Activated T-cell treated with anti-CD3 and anti-CD28 coated beads, Interleukin-2, amount 50 U/mL, for 24 hours (primary cell): ENCODE results near the gene HES1.
A peak's percentile ranks its signal among the peaks of the same experiment; 100 is the strongest.
"Not testable (repeated sequence)": the region's sequence is repeated elsewhere in the genome, so short reads cannot be mapped to it uniquely, and the experiment has no call there.

ENCODE experiments used
- DNase-seq: peaks from one replicate; pipeline ENCODE4 v3.0.0-alpha.2; 2020
- H3K27ac Mint-ChIP-seq: 2 replicates; pipeline ENCODE4 v1.8.0; 2020; ENCODE audit warnings: mild to moderate bottlenecking, mixed read lengths
- H3K27me3 Mint-ChIP-seq: 2 replicates; pipeline ENCODE4 v1.8.0; 2020; ENCODE audit warnings: mixed read lengths
- H3K36me3 Mint-ChIP-seq: 2 replicates; pipeline ENCODE4 v1.8.0; 2020; ENCODE audit warnings: low read depth, mixed read lengths
- H3K4me1 Mint-ChIP-seq: 2 replicates; pipeline ENCODE4 v1.8.0; 2020; ENCODE audit warnings: low read depth, mixed read lengths
- H3K4me3 Mint-ChIP-seq: 2 replicates; pipeline ENCODE4 v1.8.0; 2020; ENCODE audit warnings: mild to moderate bottlenecking, moderate library complexity, mixed read lengths
- H3K9me3 Mint-ChIP-seq: 2 replicates; pipeline ENCODE4 v1.8.0; 2020; ENCODE audit warnings: mixed read lengths

HES1 gene, protein sequence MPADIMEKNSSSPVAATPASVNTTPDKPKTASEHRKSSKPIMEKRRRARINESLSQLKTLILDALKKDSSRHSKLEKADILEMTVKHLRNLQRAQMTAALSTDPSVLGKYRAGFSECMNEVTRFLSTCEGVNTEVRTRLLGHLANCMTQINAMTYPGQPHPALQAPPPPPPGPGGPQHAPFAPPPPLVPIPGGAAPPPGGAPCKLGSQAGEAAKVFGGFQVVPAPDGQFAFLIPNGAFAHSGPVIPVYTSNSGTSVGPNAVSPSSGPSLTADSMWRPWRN

DNA sequence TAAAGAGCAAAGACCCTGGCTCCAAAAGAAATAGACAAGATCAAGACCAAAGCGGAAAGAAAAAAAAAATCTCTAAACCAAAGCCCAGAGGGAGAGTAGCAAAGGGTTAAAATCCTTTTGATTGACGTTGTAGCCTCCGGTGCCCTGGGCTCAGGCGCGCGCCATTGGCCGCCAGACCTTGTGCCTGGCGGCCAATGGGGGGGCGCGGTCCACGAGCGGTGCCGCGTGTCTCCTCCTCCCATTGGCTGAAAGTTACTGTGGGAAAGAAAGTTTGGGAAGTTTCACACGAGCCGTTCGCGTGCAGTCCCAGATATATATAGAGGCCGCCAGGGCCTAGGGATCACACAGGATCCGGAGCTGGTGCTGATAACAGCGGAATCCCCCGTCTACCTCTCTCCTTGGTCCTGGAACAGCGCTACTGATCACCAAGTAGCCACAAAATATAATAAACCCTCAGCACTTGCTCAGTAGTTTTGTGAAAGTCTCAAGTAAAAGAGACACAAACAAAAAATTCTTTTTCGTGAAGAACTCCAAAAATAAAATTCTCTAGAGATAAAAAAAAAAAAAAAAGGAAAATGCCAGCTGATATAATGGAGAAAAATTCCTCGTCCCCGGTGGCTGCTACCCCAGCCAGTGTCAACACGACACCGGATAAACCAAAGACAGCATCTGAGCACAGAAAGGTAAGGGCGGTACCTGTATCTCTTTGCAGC, at the start of gene HES1:
Gene HES1 (plus strand): TSS at position 343 of the 713 bp plus-strand sequence. CDS start 233 bp downstream, at position 576.
- Mint-ChIP-seq H3K36me3 (no peaks in the 10 kb centered on the region), H3K4me3 (peak within 1 kb of the TSS; percentile 74), H3K4me1 (peaks cover 45% of the 10 kb centered on the region), H3K9me3 (no peaks in the 10 kb centered on the region), H3K27me3 (peaks cover 78% of the 10 kb centered on the region), H3K27ac (peak within 1 kb of the TSS; percentile 87)
- DNase-seq = peak; percentile 66

DNA sequence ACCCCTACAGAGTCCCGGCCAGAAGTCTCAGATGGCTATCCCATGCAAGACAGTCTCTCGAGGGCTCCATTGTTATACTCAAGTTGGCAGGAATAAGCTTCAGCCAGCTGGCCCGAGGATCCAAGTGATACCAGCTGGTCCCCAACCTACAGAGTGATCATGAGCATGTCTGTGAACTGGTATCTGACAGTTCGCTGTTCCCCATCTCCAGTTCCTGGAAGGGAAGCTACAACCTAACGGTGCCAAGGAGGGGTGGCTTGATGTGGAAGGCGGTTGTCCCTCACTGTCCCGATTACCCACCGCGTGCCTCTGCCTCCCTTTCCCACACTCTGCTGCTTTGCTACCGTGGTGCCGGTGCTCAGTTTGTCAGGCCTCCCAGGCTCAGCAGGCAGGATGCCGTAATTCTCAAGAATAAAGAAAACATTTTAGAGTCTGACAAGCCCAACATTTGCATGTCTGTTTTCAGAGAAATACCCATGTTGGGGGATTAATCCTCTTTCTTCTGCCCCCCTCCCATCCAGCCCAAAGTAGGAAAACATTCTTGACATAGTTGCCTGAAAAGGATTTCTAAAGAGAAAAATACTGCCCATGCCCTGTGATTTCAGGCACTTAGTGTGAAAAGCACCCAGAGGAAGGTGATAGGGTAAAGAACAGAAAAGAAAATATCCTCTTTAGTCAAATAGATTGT, 49.4 kb upstream of the HES1 start:
- Mint-ChIP-seq H3K4me1 (peaks cover 14% of the 10 kb centered on the region), H3K27ac (no peak overlapping the region), H3K27me3 (peaks cover 21% of the 10 kb centered on the region), H3K9me3 (no peaks in the 10 kb centered on the region), H3K36me3 (no peaks in the 10 kb centered on the region), H3K4me3 (no peak overlapping the region)
- DNase-seq = no peak

GRCh38 chr3:194087280-194087679, 48.7 kb upstream of the HES1 start:
- no peak for DNase-seq
- Mint-ChIP-seq H3K9me3 (no peaks in the 10 kb centered on the region), H3K4me3 (no peak overlapping the region), H3K27me3 (peaks cover 16% of the 10 kb centered on the region), H3K27ac (no peak overlapping the region), H3K36me3 (no peaks in the 10 kb centered on the region), H3K4me1 (peaks cover 14% of the 10 kb centered on the region)

DNA sequence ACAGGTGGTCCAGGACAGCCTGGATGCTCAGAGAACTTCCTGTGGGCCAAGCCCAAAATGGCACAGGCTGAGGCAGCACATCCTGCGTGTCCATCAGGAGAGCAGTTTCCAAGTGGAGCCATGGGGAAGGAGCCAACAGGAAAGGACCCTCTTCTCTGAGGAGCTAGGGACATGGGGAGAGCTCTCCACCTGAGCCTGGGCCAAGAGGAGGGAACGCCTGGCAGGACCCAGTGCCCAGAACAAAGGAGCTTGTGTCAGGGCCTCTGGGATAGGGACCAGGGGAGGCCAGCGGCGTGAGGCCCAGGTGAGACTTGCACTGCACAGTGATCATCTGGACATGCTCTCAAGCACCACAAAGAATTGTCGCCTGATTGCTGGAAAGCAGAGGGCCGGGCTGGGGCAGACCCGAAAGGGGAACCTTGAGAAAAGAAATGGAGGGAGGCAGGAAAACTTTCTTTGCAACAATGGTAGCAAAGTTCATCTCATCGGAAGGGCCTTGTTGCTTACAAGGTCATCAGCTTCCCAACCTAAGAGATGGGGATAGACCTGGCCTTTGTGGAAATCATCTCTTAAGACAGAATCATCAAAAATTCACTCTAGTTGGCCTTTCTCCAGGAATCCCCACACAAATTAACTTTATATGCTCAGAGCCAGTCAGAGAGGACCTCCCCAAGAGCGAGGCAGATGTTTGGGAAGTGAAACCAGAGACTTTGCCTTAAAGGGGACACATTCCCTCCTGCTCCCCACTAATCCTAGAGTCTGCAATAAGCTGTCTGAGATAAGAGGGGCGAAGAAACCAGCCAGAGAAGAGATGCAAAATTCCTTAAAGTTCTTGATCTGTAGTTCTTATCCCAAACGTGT, 47.7 kb upstream of the HES1 start:
- Mint-ChIP-seq H3K4me3 (no peak overlapping the region), H3K9me3 (no peaks in the 10 kb centered on the region), H3K27ac (no peak overlapping the region), H3K36me3 (no peaks in the 10 kb centered on the region), H3K4me1 (peaks cover 14% of the 10 kb centered on the region), H3K27me3 (peaks cover 7% of the 10 kb centered on the region)
- no peak for DNase-seq

DNA sequence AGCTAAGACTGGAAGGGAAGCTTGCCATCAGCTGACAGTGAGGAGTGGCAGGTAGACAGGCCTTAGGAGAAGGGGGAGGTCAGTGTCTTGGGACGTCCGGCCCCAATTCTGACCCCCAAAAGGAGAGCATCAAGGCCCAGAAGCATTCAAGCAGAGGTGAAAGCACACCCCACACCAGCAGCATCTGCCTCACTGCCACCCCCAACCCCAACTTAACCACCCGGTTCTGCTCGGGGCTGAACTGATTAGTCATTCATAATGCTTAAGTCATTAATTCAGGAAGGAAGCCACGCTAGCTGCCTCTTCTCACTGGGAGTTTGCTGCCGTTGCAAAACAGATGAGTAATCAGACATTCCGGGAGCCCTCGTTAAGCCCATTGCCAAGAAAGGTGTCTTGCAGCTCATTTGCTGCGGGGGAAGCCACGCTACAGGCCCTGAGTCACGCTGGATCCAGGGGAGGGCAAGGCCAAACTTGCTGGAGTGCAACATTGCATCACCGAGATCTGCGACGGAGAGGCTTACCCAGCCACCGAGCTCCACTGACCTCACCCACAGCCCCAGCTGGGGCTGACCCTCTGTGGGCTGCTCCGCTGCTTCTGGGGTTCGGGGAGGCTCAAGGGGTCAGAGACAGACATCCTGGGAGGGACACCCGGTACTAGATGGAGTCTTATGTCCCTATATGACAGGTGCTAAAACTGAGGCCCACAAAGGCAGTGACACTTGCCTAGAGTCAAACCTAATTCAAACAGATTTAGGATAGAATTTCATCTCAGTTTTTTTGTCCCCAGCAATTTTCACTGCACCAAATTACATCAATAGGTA, 46.4 kb upstream of the HES1 start:
- H3K4me3 Mint-ChIP-seq = no peak overlapping the region
- H3K9me3 Mint-ChIP-seq = no peaks in the 10 kb centered on the region
- H3K4me1 Mint-ChIP-seq = peaks cover 7% of the 10 kb centered on the region
- no peak overlapping the region for H3K27ac Mint-ChIP-seq
- DNase-seq = no peak
- peaks cover 6% of the 10 kb centered on the region for H3K27me3 Mint-ChIP-seq
- H3K36me3 Mint-ChIP-seq = no peaks in the 10 kb centered on the region

DNA sequence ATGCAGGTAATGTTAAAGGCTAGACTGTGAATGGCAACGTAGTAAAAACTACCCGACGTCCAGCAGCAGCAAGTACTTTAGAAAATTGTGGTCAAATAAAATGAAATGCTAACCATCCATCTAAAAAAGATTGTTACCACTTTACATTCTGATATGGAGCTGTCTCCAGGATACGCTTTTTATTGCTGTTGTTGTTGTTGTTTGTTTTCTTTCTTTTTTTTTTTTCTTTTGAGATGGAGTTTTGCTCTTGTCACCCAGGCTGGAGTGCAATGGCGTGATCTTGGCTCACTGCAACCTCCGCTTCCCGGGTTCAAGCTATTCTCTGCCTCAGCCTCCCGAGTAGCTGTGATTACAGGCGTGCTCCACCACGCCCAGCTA, 45.8 kb upstream of the HES1 start:
- H3K27ac Mint-ChIP-seq, H3K36me3 Mint-ChIP-seq, H3K4me3 Mint-ChIP-seq, H3K4me1 Mint-ChIP-seq, H3K27me3 Mint-ChIP-seq, H3K9me3 Mint-ChIP-seq, DNase-seq: not testable (repeated sequence)

DNA sequence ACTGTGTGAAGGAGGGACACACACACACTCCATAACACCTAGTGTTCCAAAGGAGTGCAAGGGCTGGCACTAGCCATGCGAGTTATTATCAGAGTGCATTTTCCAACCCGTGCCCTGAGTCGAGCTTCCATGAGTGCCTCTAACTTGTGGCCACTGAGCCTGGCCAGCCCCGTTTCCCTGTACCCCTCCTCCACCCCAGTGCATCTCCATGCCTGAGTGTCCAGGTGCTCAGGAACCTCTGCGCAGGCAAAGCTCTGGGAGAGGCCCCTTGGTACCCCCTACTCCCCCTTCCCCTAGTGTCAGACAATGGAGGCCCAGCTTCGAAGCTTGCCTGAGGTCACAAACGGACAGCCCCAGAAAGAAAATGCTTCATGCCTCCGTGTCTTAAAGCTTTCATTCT, 45.2 kb upstream of the HES1 start:
- Mint-ChIP-seq H3K4me3 (no peak overlapping the region), H3K27me3 (peaks cover 6% of the 10 kb centered on the region), H3K4me1 (peaks cover 14% of the 10 kb centered on the region), H3K9me3 (no peaks in the 10 kb centered on the region), H3K27ac (no peak overlapping the region), H3K36me3 (no peaks in the 10 kb centered on the region)
- DNase-seq = no peak

- Mint-ChIP-seq H3K27me3 (peaks cover 6% of the 10 kb centered on the region), H3K36me3 (no peaks in the 10 kb centered on the region), H3K4me3 (no peak overlapping the region), H3K9me3 (no peaks in the 10 kb centered on the region), H3K4me1 (peaks cover 16% of the 10 kb centered on the region), H3K27ac (no peak overlapping the region)
- DNase-seq = no peak
These were observed 44.8 kb upstream of the HES1 start for GRCh38 chr3:194091141-194091540.

- H3K4me1 Mint-ChIP-seq = peaks cover 16% of the 10 kb centered on the region
- not testable (repeated sequence) for H3K27ac Mint-ChIP-seq, H3K27me3 Mint-ChIP-seq, H3K9me3 Mint-ChIP-seq, DNase-seq, H3K4me3 Mint-ChIP-seq, H3K36me3 Mint-ChIP-seq
These were observed 44.1 kb upstream of the HES1 start for GRCh38 chr3:194091897-194092296.

- H3K27me3 Mint-ChIP-seq = peaks cover 9% of the 10 kb centered on the region
- no peak overlapping the region for H3K4me3 Mint-ChIP-seq
- H3K36me3 Mint-ChIP-seq = no peaks in the 10 kb centered on the region
- H3K4me1 Mint-ChIP-seq = peaks cover 16% of the 10 kb centered on the region
- DNase-seq = no peak
- H3K9me3 Mint-ChIP-seq = no peaks in the 10 kb centered on the region
- H3K27ac Mint-ChIP-seq = no peak overlapping the region
These were observed 43.1 kb upstream of the HES1 start for GRCh38 chr3:194092881-194093301.

DNA sequence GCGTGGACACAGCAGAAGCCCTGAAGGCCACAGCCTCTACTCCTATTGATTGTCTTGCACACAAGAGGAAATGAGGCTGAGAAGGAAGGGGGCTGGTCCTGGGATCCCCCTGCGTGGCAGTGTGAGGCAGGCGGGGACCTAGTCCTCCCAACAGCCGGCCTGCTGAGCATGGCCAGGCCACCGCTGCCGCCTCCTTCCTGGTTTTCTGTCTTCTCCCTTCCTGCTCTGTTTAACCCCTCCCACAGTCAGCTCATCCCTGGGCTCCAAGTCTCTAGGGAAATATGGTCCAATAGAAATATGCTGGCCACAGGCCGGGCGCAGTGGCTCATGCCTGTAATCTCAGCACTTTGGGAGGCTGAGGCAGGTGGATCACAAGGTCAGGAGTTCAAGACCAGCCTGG, 42.1 kb upstream of the HES1 start:
- Mint-ChIP-seq H3K27me3 (peaks cover 14% of the 10 kb centered on the region), H3K36me3 (no peaks in the 10 kb centered on the region), H3K9me3 (no peaks in the 10 kb centered on the region), H3K27ac (no peak overlapping the region), H3K4me3 (no peak overlapping the region), H3K4me1 (peaks cover 22% of the 10 kb centered on the region)
- no peak for DNase-seq

DNA sequence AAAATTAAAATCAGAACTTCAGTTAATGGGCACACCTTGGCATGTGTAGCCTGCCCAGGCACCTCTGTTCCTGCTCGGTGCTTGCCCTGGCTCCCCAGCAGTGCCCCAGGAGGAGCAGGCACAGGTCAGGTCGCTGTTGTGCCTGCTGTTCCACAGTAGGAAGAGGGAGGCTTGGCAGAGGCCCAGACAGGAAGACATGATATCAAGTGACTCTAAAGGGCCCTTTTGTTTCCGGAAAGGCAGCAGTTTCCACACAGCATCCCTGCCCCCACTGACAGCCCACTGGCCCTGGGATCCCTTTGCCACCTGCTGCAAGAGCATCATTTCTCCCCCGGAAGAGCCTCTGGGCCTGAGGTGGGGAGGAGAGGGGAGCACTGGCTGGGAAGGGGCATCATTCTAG, 40.5 kb upstream of the HES1 start:
- H3K9me3 Mint-ChIP-seq = no peaks in the 10 kb centered on the region
- peaks cover 15% of the 10 kb centered on the region for H3K4me1 Mint-ChIP-seq
- no peak for DNase-seq
- no peaks in the 10 kb centered on the region for H3K36me3 Mint-ChIP-seq
- H3K27me3 Mint-ChIP-seq = peaks cover 22% of the 10 kb centered on the region
- no peak overlapping the region for H3K4me3 Mint-ChIP-seq
- H3K27ac Mint-ChIP-seq = no peak overlapping the region

DNA sequence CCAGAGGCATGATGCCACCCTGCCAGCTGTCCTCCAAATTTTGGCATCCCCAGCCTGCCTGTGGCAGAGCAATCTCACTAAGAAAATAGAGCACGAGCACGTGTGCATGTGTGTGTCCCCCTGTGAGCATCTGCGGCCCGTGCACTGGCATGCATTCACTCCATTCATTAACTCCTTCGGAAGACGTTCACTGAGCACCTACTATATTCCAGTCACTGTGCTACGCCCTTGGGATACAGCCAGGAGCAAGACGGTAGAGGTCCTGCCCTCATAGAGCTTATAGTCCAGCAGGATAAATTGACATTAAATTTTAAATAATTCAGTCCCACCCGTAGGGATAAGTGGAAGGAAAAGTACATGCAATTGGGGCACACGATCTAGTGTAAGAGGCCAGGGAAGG, 40.0 kb upstream of the HES1 start:
- no peak overlapping the region for H3K4me3 Mint-ChIP-seq
- peaks cover 25% of the 10 kb centered on the region for H3K27me3 Mint-ChIP-seq
- no peaks in the 10 kb centered on the region for H3K36me3 Mint-ChIP-seq
- no peak overlapping the region for H3K27ac Mint-ChIP-seq
- H3K9me3 Mint-ChIP-seq = no peaks in the 10 kb centered on the region
- peaks cover 15% of the 10 kb centered on the region for H3K4me1 Mint-ChIP-seq
- no peak for DNase-seq
